Muscle of leg (tissue), 11 donors: ENCODE data around the gene PDIA6. TPM values are rescaled to one million over a fixed set of nuclear protein-coding genes. Genes with fewer than 3 reads are reported as not detected.

Experiments used
- DNase-seq: peaks from one replicate; pipeline ENCODE4 v3.0.0; 2013
- H3K27ac ChIP-seq: one replicate; pipeline ENCODE4 v1.5.1; 2013; ENCODE audit warnings: mild to moderate bottlenecking, low read length, control low read depth
- H3K27me3 ChIP-seq: one replicate; pipeline ENCODE4 v1.6.1; 2013; ENCODE audit warnings: low read length; ENCODE audit not compliant: control insufficient read depth, insufficient read depth
- H3K36me3 ChIP-seq: one replicate; pipeline ENCODE4 v1.6.1; 2013; ENCODE audit warnings: low read length; ENCODE audit not compliant: control insufficient read depth, insufficient read depth
- H3K4me1 ChIP-seq: one replicate; pipeline ENCODE4 v1.6.1; 2013; ENCODE audit warnings: low read length; ENCODE audit not compliant: control insufficient read depth, insufficient read depth
- H3K4me3 ChIP-seq: one replicate; pipeline ENCODE4 v1.5.1; 2013; ENCODE audit warnings: low read length, control low read depth
- H3K9me3 ChIP-seq: replicated peaks from 2 replicates; pipeline ENCODE4 v1.6.1; 2013; ENCODE audit warnings: low read depth, low read length; ENCODE audit not compliant: control insufficient read depth
- WGBS: methylation state at CpG from one replicate; pipeline ENCODE4 v1.1.5; 2013; ENCODE audit warnings: missing lambda C conversion rate; ENCODE audit not compliant: insufficient coverage; 5-methylcytosine and 5-hydroxymethylcytosine counted together
- polyA plus RNA-seq, 8 donors: library from polyadenylated mRNA; unstranded; fragments of 120-200 nt; gene quantifications; one replicate each; pipeline versions ENCODE4 v1.2.1 to v1.2.3, GENCODE V29; 2013; ENCODE audit warnings: inconsistent platforms in 1 of 8, low replicate concordance in 1 of 8; ENCODE audit not compliant: insufficient read length in 8 of 8, insufficient read depth in 1 of 8
- total RNA-seq: library from RNA; stranded (reverse); fragments of 120-200 nt; gene quantifications from one replicate; pipeline ENCODE4 v1.2.4, GENCODE V29; 2013

The PDIA6 gene
- total and polyA plus RNA-seq, 9 donors: 135 to 208 (median 151) TPM

GRCh38 chr2:10795508-10796046, 17.0 kb downstream of the PDIA6 start:
- H3K27ac ChIP-seq: no peak overlapping the region
- H3K4me3 ChIP-seq: no peak overlapping the region
- peaks cover 48% of the 10 kb centered on the region for H3K36me3 ChIP-seq
- 33% methylated on average over 3 of the region's 7 CpGs for WGBS
- no peaks in the 10 kb centered on the region for H3K9me3 ChIP-seq
- H3K27me3 ChIP-seq: no peaks in the 10 kb centered on the region
- no peaks in the 10 kb centered on the region for H3K4me1 ChIP-seq
- no peak for DNase-seq

GRCh38 chr2:10794876-10795275, 17.7 kb downstream of the PDIA6 start:
- DNase-seq: no peak
- peaks cover 54% of the 10 kb centered on the region for H3K36me3 ChIP-seq
- H3K27me3 ChIP-seq: no peaks in the 10 kb centered on the region
- 85% methylated on average over 4 of the region's 5 CpGs for WGBS
- H3K4me3 ChIP-seq: no peak overlapping the region
- no peak overlapping the region for H3K27ac ChIP-seq
- H3K9me3 ChIP-seq: no peaks in the 10 kb centered on the region
- no peaks in the 10 kb centered on the region for H3K4me1 ChIP-seq

- DNase-seq: no peak
- Histone ChIP-seq H3K4me3 (no peak overlapping the region), H3K9me3 (no peaks in the 10 kb centered on the region), H3K27me3 (no peaks in the 10 kb centered on the region), H3K36me3 (peaks cover 61% of the 10 kb centered on the region), H3K27ac (no peak overlapping the region), H3K4me1 (no peaks in the 10 kb centered on the region)
- 50% methylated on average over 1 of the region's 1 CpG for WGBS
Observed at GRCh38 chr2:10793816-10794215, 18.8 kb downstream of the PDIA6 start.

DNA sequence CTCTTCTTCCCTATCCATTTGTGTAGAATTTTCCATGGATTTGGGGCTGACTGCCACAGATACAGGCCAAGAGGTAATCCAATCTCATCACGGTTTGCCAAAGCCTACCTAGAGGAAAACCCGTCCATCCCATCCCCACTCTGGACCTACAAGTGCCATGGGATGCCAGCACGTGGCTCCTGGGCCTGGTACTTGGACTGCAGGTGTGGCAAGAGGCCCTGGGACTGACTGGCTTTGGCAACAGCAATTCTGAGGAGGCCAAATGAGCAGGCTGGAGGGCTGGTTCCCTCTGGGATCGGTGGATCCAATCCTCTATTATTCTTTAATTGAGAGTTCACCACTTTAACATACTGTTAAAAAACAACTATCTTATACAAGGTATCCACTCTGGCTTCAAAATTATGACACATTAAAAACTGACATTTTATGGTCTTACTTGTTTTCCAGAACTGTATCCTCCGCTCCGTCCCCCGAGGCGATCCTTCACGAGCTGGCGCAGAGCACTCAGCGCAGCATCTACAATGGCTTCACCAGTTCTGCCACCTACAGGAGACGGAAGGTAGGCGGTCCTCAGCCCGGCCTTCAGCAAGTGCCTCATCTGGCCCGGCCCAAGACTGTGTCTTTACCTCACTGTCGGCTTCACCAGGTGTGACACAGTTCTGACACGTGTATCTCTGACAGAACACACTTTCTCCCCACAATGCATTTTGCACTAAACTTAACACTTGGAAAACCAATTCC, 19.8 kb downstream of the PDIA6 start:
- 83% methylated on average over 13 of the region's 17 CpGs for WGBS
- Histone ChIP-seq H3K36me3 (peaks cover 70% of the 10 kb centered on the region), H3K27me3 (no peaks in the 10 kb centered on the region), H3K9me3 (no peaks in the 10 kb centered on the region), H3K4me1 (no peaks in the 10 kb centered on the region), H3K4me3 (no peak overlapping the region), H3K27ac (no peak overlapping the region)
- no peak for DNase-seq

- H3K27me3 ChIP-seq: no peaks in the 10 kb centered on the region
- no peak for DNase-seq
- H3K4me1 ChIP-seq: no peaks in the 10 kb centered on the region
- H3K9me3 ChIP-seq: no peaks in the 10 kb centered on the region
- no peak overlapping the region for H3K27ac ChIP-seq
- no CpG with 5 or more reads among the region's 2 CpGs for WGBS
- no peak overlapping the region for H3K4me3 ChIP-seq
- peaks cover 71% of the 10 kb centered on the region for H3K36me3 ChIP-seq
Observed at GRCh38 chr2:10792001-10792634, 20.5 kb downstream of the PDIA6 start.

GRCh38 chr2:10790228-10790973, 22.2 kb downstream of the PDIA6 start:
- Histone ChIP-seq H3K27me3 (no peaks in the 10 kb centered on the region), H3K9me3 (no peaks in the 10 kb centered on the region), H3K4me3 (no peak overlapping the region), H3K36me3 (peaks cover 78% of the 10 kb centered on the region), H3K27ac (no peak overlapping the region), H3K4me1 (no peaks in the 10 kb centered on the region)
- no peak for DNase-seq
- 96% methylated on average over 5 of the region's 6 CpGs for WGBS

DNA sequence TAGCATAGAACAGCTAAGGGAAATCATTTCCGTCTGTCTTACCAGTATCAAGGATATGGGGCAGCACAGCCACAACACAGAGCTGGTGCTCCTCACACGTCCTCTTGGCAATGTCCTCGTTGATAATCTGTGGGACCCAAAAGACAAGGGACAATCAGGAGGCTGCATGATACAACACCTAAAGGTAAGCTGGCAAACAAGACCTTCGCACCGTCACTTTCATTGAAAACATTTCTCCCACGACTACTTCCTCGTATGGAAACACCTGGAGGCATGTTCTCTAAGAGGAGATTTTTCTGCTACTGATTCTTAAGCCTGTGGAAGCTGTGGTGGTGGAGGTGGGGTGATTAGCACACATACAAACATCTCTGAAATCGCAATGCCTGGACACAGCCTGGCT, 23.7 kb downstream of the PDIA6 start:
- no peaks in the 10 kb centered on the region for H3K27me3 ChIP-seq
- 100% methylated on average over 2 of the region's 8 CpGs for WGBS
- no peak overlapping the region for H3K27ac ChIP-seq
- H3K4me3 ChIP-seq: no peak overlapping the region
- peaks cover 85% of the 10 kb centered on the region for H3K36me3 ChIP-seq
- DNase-seq: no peak
- H3K4me1 ChIP-seq: no peaks in the 10 kb centered on the region
- no peaks in the 10 kb centered on the region for H3K9me3 ChIP-seq

DNA sequence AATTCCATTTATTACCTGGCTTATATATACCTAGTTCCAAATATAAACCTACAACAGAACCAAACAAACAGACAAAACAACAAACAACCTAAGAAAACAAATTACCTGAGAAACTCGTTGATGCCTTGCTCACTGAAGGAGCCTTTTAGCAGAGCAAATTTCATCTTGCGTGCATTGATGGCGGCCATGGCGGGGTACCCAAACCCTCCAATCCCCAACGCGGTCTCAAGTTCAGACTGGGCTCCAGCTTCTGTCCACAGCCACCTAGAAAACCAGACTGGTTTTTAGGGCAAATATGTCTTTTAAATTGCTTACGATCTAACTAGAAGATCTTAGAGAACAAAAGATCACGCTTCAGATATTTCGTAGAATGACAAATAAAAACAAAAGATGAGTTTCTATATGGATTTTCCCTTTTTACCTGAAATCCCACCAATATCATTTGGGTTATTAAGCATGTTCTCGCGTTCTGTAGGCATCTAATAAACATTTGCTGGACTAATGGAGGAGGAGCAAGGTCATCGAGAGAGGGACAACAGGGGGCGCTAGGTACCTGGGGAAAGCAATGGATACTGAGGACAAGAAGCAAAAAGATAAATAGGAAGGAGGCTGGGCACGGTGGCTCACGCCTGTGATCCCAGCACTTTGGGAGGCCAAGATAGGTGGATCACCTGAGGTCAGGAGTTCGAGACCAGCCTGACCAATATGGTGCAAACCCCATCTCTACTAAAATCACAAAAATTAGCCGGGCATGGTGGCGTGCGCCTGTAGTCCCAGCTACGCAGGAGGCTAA, 25.2 kb downstream of the PDIA6 start:
- Histone ChIP-seq H3K4me3 (no peak overlapping the region), H3K4me1 (no peaks in the 10 kb centered on the region), H3K27ac (no peak overlapping the region), H3K36me3 (peaks cover 81% of the 10 kb centered on the region), H3K9me3 (no peaks in the 10 kb centered on the region), H3K27me3 (no peaks in the 10 kb centered on the region)
- DNase-seq: no peak
- 88% methylated on average over 5 of the region's 20 CpGs for WGBS

GRCh38 chr2:10786240-10786982, 26.2 kb downstream of the PDIA6 start:
- peaks cover 86% of the 10 kb centered on the region for H3K36me3 ChIP-seq
- DNase-seq: no peak
- no peaks in the 10 kb centered on the region for H3K4me1 ChIP-seq
- 100% methylated on average over 1 of the region's 12 CpGs for WGBS
- H3K27ac ChIP-seq: no peak overlapping the region
- no peaks in the 10 kb centered on the region for H3K9me3 ChIP-seq
- H3K4me3 ChIP-seq: no peak overlapping the region
- H3K27me3 ChIP-seq: no peaks in the 10 kb centered on the region
